OCI-LY1 (cell line): ENCODE measurements around the gene GAS6.

ENCODE experiments used
- H2AFZ ChIP-seq: fragments of 200-600 bp; sonication (generic), shearing (Covaris generic); 2 replicates; pipeline ENCODE4 v1.6.0; 2014; ENCODE audit warnings: antibody characterized with exemption, mild to moderate bottlenecking, low read length
- H3F3A ChIP-seq: fragments of 200-600 bp; sonication (generic), shearing (Covaris generic); 2 replicates; pipeline ENCODE4 v1.6.0; 2014; ENCODE audit warnings: mild to moderate bottlenecking, antibody characterized with exemption, low read length, moderate library complexity; ENCODE audit not compliant: insufficient read depth
- H3K27ac ChIP-seq: fragments of 200-600 bp; sonication (generic); 2 replicates; pipeline ENCODE4 v1.5.1; 2014; ENCODE audit warnings: low read length, mixed run types, mild to moderate bottlenecking, low read depth; ENCODE audit not compliant: poor library complexity, severe bottlenecking
- H3K27me3 ChIP-seq: fragments of 200-600 bp; sonication (generic); 2 replicates; pipeline ENCODE4 v1.6.0; 2014; ENCODE audit warnings: antibody characterized with exemption, mild to moderate bottlenecking, low read length, moderate library complexity; ENCODE audit not compliant: insufficient read depth
- H3K36me3 ChIP-seq: fragments of 200-600 bp; sonication (generic); 2 replicates; pipeline ENCODE4 v1.6.1; 2014; ENCODE audit warnings: mild to moderate bottlenecking, antibody characterized with exemption, low read length, moderate library complexity, mixed read lengths; ENCODE audit not compliant: insufficient read depth
- H3K4me1 ChIP-seq: fragments of 200-600 bp; sonication (generic); 2 replicates; pipeline ENCODE4 v1.5.1; 2014; ENCODE audit warnings: mild to moderate bottlenecking, low read length, moderate library complexity; ENCODE audit not compliant: insufficient read depth, severe bottlenecking
- H3K4me2 ChIP-seq: fragments of 200-600 bp; sonication (generic), shearing (Covaris generic); 2 replicates; pipeline ENCODE4 v1.6.1; 2014; ENCODE audit warnings: low read length
- H3K4me3 ChIP-seq: fragments of 200-600 bp; sonication (generic); 2 replicates; pipeline ENCODE4 v1.5.1; 2014; ENCODE audit warnings: low read length, low read depth, mild to moderate bottlenecking, mixed read lengths; ENCODE audit not compliant: poor library complexity, severe bottlenecking
- H3K79me2 ChIP-seq: fragments of 200-600 bp; shearing (Covaris generic); 2 replicates; pipeline ENCODE4 v1.6.1; 2016; ENCODE audit warnings: mixed run types, low read length, mixed read lengths; ENCODE audit not compliant: insufficient read depth
- H3K9ac ChIP-seq: fragments of 200-600 bp; sonication (generic), shearing (Covaris generic); 2 replicates; pipeline ENCODE4 v1.6.1; 2014; ENCODE audit warnings: mild to moderate bottlenecking, low read length, mixed read lengths
- H3K9me2 ChIP-seq: fragments of 200-600 bp; sonication (generic), shearing (Covaris generic); 2 replicates; pipeline ENCODE4 v1.6.1; 2014; ENCODE audit warnings: low read depth, mild to moderate bottlenecking, low read length, mixed read lengths
- H3K9me3 ChIP-seq: fragments of 200-600 bp; shearing (Covaris generic); 2 replicates; pipeline ENCODE4 v1.6.1; 2014; ENCODE audit warnings: low read length, mixed read lengths
- H4K20me1 ChIP-seq: fragments of 200-600 bp; sonication (generic), shearing (Covaris generic); 2 replicates; pipeline ENCODE4 v1.6.0; 2016; ENCODE audit warnings: mild to moderate bottlenecking, low read length; ENCODE audit not compliant: insufficient read depth
- CTCF ChIP-seq: fragments of 200-600 bp; sonication (generic), shearing (Covaris generic); IDR thresholded peaks from 2 replicates; pipeline ENCODE4 v1.5.1; 2017; ENCODE audit warnings: mild to moderate bottlenecking, antibody characterized with exemption, low read length, moderate library complexity, mixed read lengths
- EZH2 ChIP-seq: fragments of 200-600 bp; sonication (generic), shearing (Covaris generic); IDR thresholded peaks from 2 replicates; pipeline ENCODE4 v1.8.0; 2017; ENCODE audit warnings: borderline replicate concordance, mixed run types, mild to moderate bottlenecking, antibody characterized with exemption, low read length, moderate library complexity, mixed read lengths

The GAS6 gene

DNA sequence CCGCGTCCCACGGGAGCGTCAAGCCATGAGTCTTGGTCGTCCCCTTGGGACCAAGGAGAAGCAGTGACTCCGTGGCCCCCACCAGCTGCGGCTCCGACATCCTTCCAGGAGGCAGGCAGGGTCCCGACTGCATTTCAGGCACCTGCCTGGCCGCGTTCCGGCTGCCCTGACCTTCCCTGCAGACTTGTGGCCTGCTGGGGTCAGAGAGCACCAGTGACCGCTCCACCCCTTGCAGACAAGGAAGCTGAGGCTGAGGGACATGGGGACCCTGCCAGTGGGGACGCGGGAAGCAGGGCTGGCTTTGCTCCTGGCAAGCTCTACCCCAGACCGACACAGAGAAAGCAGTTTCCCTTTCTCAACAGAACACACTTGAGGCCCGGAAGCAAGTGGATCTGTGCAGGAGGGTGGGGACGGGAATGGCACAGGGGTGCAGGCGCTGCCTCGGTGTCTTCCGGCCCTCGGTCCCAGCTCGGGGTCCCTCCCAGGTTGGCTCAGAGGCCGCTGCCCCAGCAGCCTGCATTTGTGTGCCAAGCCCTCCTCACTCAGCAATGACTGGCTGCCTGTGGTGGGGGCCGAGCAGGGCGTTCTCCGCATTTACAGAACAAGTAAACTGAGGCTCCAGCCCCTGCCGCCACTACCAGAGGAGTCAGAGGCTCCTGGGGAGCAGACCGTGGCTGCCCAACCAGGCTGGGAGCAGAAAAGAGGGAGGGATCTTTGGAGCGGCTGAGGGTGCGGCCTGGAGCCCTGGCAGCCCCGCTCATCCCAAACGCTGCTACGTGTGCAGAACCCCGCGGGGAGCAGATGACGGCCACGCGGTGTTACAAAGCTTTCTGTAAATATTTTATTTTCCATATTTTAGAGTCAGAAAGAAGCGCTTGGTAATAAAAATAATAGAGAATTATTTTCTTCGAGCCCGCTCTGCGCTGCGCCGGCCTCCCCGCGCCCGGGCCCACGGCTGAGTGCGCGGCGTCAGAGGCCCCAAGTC lies 43.9 kb downstream of the GAS6 start:
- Histone ChIP-seq H4K20me1 (no peaks in the 10 kb centered on the region), H3K27ac (no peak overlapping the region), H3K4me2 (no peak overlapping the region), H3K4me1 (peaks cover 10% of the 10 kb centered on the region), H3K9me3 (no peaks in the 10 kb centered on the region), H3K9ac (no peak overlapping the region), H3K4me3 (no peak overlapping the region), H3F3A (no peaks in the 10 kb centered on the region), H2AFZ (no peak overlapping the region), H3K27me3 (no peaks in the 10 kb centered on the region), H3K9me2 (no peaks in the 10 kb centered on the region), H3K79me2 (no peaks in the 10 kb centered on the region), H3K36me3 (peaks cover 49% of the 10 kb centered on the region)
- TF ChIP-seq CTCF (no peak), EZH2 (no peak)

DNA sequence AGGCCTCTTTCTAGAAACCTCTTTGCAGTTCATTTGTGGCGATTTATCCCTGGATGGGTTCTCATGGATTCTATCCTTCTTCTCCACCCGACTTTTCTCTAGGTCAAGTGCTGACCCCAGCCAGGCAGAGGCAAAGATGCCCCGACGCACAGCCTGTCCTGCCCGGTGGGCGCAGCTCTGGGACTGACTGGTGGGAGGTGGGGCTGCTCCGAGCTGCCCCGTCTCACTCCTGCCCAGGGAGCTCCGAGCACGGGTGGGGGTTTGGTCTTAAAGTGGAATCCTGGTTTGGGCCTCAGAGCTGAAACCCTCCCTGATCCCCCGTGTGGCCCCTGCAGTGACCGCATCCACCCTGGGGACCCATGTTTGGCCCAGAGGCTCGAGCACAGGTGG lies 44.5 kb downstream of the GAS6 start:
- H3K9me3 ChIP-seq = no peaks in the 10 kb centered on the region
- peaks cover 10% of the 10 kb centered on the region for H3K4me1 ChIP-seq
- no peak overlapping the region for H2AFZ ChIP-seq
- H3K79me2 ChIP-seq = no peaks in the 10 kb centered on the region
- no peaks in the 10 kb centered on the region for H3K9me2 ChIP-seq
- no peak for TF ChIP-seq EZH2
- no peak for TF ChIP-seq CTCF
- no peak overlapping the region for H3K4me2 ChIP-seq
- no peak overlapping the region for H3K9ac ChIP-seq
- H3K36me3 ChIP-seq = peaks cover 49% of the 10 kb centered on the region
- H4K20me1 ChIP-seq = no peaks in the 10 kb centered on the region
- no peaks in the 10 kb centered on the region for H3F3A ChIP-seq
- no peak overlapping the region for H3K4me3 ChIP-seq
- no peaks in the 10 kb centered on the region for H3K27me3 ChIP-seq
- no peak overlapping the region for H3K27ac ChIP-seq

GRCh38 chr13:113818700-113819295 lies 45.1 kb downstream of the GAS6 start:
- Histone ChIP-seq H3F3A (no peaks in the 10 kb centered on the region), H3K79me2 (no peaks in the 10 kb centered on the region), H3K36me3 (peaks cover 49% of the 10 kb centered on the region), H3K27ac (no peak overlapping the region), H3K4me3 (no peak overlapping the region), H2AFZ (no peak overlapping the region), H4K20me1 (no peaks in the 10 kb centered on the region), H3K9me3 (no peaks in the 10 kb centered on the region), H3K27me3 (no peaks in the 10 kb centered on the region), H3K4me1 (peaks cover 10% of the 10 kb centered on the region), H3K9me2 (no peaks in the 10 kb centered on the region), H3K9ac (no peak overlapping the region), H3K4me2 (no peak overlapping the region)
- TF ChIP-seq EZH2 (no peak), CTCF (no peak)
